DND-41 (cell line): ENCODE measurements around the gene ADAMTS15.

ENCODE experiments used
- EZH2 ChIP-seq: IDR thresholded peaks from 3 replicates; pipeline ENCODE4 v1.6.1; 2012; ENCODE audit warnings: borderline replicate concordance, low read depth, mild to moderate bottlenecking, moderate library complexity, low read length, inconsistent platforms; ENCODE audit not compliant: severe bottlenecking
- TF ChIP-seq, protein P1 (sequence below): IDR thresholded peaks from 2 replicates; pipeline ENCODE4 v1.5.1; 2012; ENCODE audit warnings: borderline replicate concordance, low read length, moderate library complexity, mild to moderate bottlenecking; ENCODE audit not compliant: poor library complexity, severe bottlenecking; ENCODE audit errors: extremely low read depth

DNA sequence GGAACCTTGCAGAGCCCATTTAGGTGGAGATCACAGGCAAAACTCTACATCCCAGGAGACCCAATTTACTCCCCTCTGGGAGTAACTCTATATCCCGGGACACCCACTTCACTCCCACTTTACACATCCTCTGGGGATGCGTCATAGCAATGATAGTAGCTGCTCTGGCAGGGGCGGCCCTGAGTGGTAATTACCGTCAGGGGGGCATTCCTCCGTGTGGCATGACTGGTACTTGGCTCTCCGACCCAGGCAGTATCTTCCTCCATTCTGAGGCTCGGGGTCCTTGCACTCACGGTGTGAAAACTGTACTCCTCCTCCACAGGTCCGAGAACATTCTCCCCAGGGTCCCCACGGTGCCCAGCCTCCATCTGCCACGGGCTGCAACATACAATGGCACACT is 37.2 kb upstream of the ADAMTS15 start:
- TF ChIP-seq, protein P1, sequence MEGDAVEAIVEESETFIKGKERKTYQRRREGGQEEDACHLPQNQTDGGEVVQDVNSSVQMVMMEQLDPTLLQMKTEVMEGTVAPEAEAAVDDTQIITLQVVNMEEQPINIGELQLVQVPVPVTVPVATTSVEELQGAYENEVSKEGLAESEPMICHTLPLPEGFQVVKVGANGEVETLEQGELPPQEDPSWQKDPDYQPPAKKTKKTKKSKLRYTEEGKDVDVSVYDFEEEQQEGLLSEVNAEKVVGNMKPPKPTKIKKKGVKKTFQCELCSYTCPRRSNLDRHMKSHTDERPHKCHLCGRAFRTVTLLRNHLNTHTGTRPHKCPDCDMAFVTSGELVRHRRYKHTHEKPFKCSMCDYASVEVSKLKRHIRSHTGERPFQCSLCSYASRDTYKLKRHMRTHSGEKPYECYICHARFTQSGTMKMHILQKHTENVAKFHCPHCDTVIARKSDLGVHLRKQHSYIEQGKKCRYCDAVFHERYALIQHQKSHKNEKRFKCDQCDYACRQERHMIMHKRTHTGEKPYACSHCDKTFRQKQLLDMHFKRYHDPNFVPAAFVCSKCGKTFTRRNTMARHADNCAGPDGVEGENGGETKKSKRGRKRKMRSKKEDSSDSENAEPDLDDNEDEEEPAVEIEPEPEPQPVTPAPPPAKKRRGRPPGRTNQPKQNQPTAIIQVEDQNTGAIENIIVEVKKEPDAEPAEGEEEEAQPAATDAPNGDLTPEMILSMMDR = no peak
- no peak for TF ChIP-seq EZH2
